ENCODE measurements around the gene HECW1. TPM values are rescaled to one million over a fixed set of nuclear protein-coding genes. Genes with fewer than 3 reads are reported as not detected.
"Not testable (repeated sequence)": the region's sequence is repeated elsewhere in the genome, so short reads cannot be mapped to it uniquely, and the experiment has no call there.

Gene HECW1
- total RNA-seq, 1 donor from 2014 or later, result 0.40 TPM

- no peak for ATAC-seq
These were observed 473.9 kb downstream of the HECW1 start for GRCh38 chr7:43586251-43586900.

GRCh38 chr7:43588477-43589132 is 476.2 kb downstream of the HECW1 start:
- no peak for ATAC-seq

DNA sequence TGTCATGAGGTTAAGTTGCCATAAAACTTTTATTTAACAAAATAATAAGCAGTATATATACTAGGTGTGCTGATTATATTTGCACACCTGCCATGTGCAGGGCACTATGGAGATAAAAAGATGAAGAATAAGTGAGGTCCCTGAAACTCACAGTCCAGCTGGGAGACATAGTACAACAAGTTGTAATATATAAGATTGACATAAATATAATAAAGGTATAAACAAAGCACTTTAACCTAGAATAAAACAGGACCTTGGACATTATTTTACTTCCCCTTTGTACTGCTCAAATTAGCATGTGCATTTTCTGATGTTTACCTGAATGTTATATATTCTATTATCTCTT is 476.7 kb downstream of the HECW1 start:
- no peak for ATAC-seq

DNA sequence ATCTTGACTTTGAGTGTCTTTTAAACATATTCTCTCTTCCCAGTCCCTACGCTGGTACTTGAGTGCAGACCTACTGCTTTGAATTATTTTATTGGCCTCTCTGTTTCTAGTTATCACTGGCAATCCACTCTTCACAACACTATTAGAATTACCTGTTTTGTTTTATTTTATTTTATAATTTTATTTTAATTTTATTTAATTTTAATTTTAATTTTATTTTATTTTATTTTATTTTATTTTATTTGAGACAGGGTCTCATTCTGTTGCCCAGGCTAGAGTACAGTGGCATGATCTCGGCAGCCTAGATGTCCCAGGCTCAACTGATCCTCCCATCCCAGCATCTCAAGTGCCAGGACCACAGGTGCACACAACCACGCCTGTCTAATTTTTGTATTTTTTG is 477.3 kb downstream of the HECW1 start:
- no peak for ATAC-seq

GRCh38 chr7:43590862-43591557 is 478.6 kb downstream of the HECW1 start:
- ATAC-seq, result no peak

GRCh38 chr7:43591558-43592180 is 479.2 kb downstream of the HECW1 start:
- ATAC-seq, result peak; percentile 75

GRCh38 chr7:43592326-43592725 is 479.9 kb downstream of the HECW1 start:
- no peak for ATAC-seq

GRCh38 chr7:43593010-43593409 is 480.6 kb downstream of the HECW1 start:
- ATAC-seq, result no peak

GRCh38 chr7:43594020-43594419 is 481.6 kb downstream of the HECW1 start:
- no peak for ATAC-seq

GRCh38 chr7:43596426-43596825 is 484.0 kb downstream of the HECW1 start:
- not testable (repeated sequence) for ATAC-seq

GRCh38 chr7:43600056-43600455 is 487.6 kb downstream of the HECW1 start:
- ATAC-seq, result no peak

GRCh38 chr7:43602256-43602655 is 489.8 kb downstream of the HECW1 start:
- no peak for ATAC-seq

DNA sequence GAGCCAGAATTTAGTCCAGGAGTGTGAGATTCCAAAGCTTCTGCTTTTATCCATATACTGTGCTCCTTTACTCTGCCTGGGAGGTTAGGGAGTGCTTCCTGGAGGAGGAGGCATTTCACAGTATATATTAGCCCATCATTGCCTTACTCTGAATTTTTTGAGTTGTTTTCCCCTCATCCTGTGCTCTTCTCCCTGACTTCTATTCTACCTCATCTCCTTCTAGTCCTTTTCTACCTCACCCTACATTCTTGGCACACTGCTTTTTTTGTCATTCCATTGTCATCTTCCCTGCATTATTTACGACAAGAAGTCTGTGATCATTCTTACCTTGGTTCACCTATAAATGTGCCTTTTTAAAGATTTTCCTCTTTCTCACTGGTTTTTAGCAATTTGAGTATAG is 491.8 kb downstream of the HECW1 start:
- ATAC-seq, result no peak

DNA sequence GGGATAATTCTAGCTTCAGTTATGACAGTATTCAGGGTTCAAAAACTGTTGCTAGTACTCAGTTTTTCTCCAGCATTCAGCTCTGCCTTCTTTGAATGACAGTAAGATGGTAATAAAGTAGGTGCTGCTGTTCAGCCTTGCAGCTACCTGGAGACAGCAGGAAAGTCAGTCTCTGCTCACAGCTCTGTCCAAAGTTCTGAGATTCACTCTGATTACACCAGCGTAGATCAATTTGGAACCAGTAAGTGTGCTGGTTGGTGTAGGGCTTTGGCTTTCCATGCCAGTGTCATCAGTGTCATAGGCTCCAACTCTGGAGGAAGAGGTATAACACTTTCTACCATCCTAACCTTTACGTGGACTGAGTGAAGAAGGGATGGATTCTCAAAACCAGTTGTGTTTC is 496.6 kb downstream of the HECW1 start:
- no peak for ATAC-seq

GRCh38 chr7:43612128-43612527 is 499.7 kb downstream of the HECW1 start:
- no peak for ATAC-seq

DNA sequence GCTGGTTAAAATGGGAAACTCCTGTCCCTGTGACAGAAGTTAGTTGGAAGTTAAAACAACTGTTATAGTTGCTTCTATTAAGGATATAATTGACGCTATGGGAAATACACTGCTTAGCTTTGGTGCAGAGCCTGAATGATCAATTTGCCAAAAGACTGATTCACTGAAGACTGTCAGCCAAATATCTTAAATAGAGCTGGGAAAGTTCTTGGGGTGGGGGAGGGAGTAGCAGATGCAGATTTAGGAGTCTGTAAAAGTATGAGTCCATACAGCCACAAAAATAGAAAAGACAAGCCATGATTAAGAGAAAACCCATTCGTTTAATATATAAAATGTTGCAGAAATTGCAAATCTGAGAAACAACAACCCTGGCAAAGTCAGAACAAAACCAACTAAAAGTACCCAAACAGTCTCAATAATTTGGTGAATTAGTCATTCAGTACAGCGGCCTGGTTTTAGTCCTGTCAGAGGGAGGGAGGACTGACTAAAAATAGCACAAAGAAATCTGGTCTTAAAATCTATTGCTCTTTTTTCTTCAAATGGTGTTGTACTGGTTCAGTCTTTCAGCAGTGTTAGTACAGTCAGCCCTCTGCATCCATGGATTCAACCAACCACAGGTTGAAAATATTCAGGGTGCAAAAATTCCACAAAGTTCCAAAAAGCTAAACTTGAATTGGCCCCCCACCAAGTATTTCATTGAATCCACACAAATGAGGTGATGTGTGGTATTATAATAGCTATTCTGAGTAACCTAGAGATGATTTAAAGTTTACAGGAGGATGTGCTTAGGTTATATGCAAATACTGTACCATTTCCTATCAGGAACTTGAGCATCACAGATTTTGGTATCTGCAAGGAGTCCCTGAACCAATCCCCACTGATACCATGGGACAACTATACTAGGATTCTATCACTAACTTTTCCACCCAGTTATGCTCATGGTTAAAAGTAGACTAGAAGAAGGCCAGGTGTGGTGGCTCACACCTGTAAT is 500.4 kb downstream of the HECW1 start:
- no peak for ATAC-seq

Other genes with a start within 250 kb of the HECW1 start
- gene C7orf25, start 200.6 kb upstream of the HECW1 start, total RNA-seq, result 3.8 TPM
- 74.4 TPM for gene PSMA2, start 180.5 kb upstream of the HECW1 start, total RNA-seq
- 41.2 TPM for gene MRPL32, start 180.3 kb upstream of the HECW1 start, total RNA-seq

All from esophagus mucosa (tissue), 1 donor.